Renal cortex interstitium (tissue), 11 donors: ENCODE data around the gene INHA. TPM values are rescaled to one million over a fixed set of nuclear protein-coding genes. Genes with fewer than 3 reads are reported as not detected.

Source experiments
- DNase-seq, 11 donors: peaks; one replicate each; pipeline ENCODE4 v3.0.0-alpha.2; 2013; ENCODE audit warnings: low read depth in 9 of 11, low spot score in 4 of 11; ENCODE audit errors: extremely low read depth in 1 of 11
- polyA plus RNA-seq, 3 donors: library from polyadenylated mRNA; unstranded; fragments of 120-200 nt; gene quantifications; one replicate each; pipeline ENCODE4 v1.2.1, GENCODE V29; 2013; ENCODE audit not compliant: insufficient read length in 3 of 3

The INHA gene
- polyA plus RNA-seq, 3 donors: 0.73 to 5.1 (median 1.3) TPM

DNA sequence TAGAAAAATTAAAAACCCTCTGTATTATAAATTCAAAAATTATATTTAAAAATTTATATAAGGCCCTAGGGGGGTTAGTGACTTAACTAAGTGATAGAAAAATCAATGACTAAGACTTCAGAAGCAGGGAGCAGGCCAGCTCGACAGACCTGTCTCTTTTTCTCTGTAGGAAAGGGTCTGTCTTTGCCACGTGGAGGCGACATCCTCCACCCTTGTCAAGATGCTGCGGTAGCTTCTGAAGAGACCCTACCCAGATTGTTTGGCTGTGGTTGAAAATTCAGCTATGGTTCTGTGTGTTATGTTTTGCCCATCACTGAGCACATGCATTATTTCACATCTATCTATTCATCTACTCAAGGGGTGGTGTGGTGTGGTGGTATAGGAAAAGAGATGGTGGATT is 47.1 kb downstream of the INHA start:
- no peak for DNase-seq

DNA sequence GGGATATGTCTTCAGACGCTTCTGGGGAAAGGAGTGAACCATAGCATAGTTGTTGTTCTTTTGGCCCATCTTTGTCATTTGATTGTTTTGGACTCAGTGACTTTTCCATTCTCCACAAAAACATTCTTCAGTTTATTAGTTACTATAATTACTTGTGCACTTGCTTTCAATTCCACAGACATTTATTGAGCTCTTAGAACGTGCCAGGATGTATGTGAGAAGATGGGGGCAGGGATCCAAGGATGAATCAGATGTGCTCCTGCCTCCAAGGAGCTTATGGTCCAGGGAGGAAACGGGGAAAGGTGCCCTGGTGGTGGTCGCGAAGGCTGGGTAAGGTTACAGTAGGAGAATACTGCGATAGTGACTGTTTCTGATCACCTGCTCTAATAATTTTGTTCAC is 48.4 kb downstream of the INHA start:
- DNase-seq: no peak

DNA sequence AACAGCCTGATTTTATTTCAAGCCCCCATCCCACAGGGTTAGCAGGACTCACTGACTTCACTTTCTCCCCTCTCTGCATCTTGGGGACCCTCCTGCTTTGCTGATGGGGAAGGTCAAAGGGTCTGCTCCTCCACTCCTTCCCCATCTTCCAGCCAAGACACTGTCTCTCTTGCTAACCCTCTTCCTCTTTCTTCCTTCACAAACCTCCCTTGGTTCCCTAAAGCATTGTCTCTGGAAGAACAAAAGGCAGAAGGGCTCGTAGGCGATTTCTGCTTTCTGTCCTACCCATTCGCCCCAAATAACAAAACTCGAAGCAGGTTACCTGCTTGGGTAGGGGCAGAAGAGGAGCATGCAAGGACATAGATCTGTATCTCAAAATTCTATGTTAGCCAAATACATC is 49.8 kb downstream of the INHA start:
- no peak for DNase-seq

DNA sequence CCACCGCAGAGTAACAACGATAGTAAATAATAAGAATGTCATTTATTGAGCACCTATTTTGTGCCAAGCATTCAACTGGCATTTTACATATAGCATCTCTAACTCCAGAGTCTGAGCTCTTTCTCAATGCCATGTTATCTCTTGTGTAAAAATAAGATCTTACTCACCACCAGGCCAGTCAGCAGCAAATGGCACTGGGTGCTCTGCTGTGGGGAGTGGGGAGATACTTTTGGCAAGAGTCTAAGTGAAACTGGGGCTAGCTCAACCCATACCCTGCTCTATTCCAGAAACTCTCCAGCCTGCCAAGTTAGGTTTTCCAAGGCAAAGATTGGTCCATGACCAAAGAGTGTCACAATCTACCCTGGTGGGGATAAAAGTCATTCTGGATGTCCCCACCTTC is 50.4 kb downstream of the INHA start:
- DNase-seq: no peak

DNA sequence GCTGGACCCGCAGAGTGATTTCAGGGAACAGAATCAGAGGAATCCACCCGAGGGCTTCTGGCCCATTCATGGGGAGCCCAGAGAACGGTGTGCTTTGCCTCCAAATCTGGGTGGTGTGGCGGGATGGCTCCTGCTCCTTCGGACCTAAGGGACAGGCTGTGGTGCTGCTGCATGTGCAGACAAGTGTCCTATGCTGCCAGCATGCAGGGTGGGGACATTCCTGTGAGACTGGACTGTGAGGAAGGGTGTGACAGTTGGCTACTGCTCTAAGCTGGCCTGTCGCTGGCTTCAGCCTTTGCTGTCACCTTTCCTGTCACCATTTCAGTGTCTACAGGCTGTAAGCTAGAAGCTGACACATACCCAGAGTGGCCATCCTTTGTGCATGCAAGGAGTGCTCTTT is 52.5 kb downstream of the INHA start:
- DNase-seq: no peak

DNA sequence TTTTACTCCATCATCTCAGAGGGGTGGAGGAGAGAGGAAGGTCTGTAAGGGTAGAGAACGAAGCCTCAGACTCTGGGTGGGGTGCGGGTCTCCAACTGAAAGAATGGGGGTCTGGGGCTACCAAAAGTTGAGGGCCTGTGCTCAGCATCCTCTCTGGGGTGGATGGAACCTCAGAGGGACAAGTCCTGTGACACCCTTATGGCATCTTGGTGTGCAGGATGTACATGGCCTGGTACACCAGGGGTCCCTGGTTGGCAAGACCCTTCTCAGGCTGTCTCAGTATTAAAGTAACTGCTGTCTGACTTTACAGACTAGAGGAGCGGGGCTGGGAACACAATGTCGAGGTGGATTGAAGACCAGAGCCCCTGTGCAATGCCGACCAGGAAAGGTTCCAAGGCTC is 53.1 kb downstream of the INHA start:
- no peak for DNase-seq

Other genes starting within 250 kb of the INHA start
- gene RESP18, start 239.6 kb upstream of the INHA start, polyA plus RNA-seq: not detected
- 10 to 100 TPM; 53.6 to 73.9 (median 65.7) TPM for gene DNPEP, start 184.4 kb upstream of the INHA start, polyA plus RNA-seq
- gene DES, start 153.9 kb upstream of the INHA start, polyA plus RNA-seq: 1 to 10 TPM; 6.1 to 7.0 (median 6.5) TPM
- gene SPEG, start 137.5 kb upstream of the INHA start, polyA plus RNA-seq: 10 to 100 TPM in 2 of 3 donors, 1 to 10 TPM in 1; 9.2 to 16.8 (median 12.7) TPM
- gene GMPPA, start 73.4 kb upstream of the INHA start, polyA plus RNA-seq: 10 to 100 TPM; 33.5 to 36.8 (median 34.1) TPM
- under 1 TPM; 0.12 to 0.29 (median 0.26) TPM for gene ASIC4, start 57.8 kb upstream of the INHA start, polyA plus RNA-seq
- gene CHPF, start 28.5 kb upstream of the INHA start, polyA plus RNA-seq: 10 to 100 TPM; 17.6 to 40.6 (median 33.8) TPM
- 1 to 10 TPM; 2.2 to 3.7 (median 3.6) TPM for gene TMEM198, start 28.3 kb upstream of the INHA start, polyA plus RNA-seq
- 100 to 1,000 TPM; 111 to 199 (median 149) TPM for gene OBSL1, start 771 bp upstream of the INHA start, polyA plus RNA-seq
- gene STK11IP, start 25.5 kb downstream of the INHA start, polyA plus RNA-seq: 10 to 100 TPM; 24.0 to 33.9 (median 26.7) TPM
- 10 to 100 TPM in 2 of 3 donors, 1 to 10 TPM in 1; 6.2 to 13.7 (median 10.8) TPM for gene SLC4A3, start 55.3 kb downstream of the INHA start, polyA plus RNA-seq